ENCODE data around the gene CAMK1D. TPM values are rescaled to one million over a fixed set of nuclear protein-coding genes. Genes with fewer than 3 reads are reported as not detected.

Gene CAMK1D
- total RNA-seq, 4 donors from 2014 or later: 13.5 to 21.4 (median 15.7) TPM

DNA sequence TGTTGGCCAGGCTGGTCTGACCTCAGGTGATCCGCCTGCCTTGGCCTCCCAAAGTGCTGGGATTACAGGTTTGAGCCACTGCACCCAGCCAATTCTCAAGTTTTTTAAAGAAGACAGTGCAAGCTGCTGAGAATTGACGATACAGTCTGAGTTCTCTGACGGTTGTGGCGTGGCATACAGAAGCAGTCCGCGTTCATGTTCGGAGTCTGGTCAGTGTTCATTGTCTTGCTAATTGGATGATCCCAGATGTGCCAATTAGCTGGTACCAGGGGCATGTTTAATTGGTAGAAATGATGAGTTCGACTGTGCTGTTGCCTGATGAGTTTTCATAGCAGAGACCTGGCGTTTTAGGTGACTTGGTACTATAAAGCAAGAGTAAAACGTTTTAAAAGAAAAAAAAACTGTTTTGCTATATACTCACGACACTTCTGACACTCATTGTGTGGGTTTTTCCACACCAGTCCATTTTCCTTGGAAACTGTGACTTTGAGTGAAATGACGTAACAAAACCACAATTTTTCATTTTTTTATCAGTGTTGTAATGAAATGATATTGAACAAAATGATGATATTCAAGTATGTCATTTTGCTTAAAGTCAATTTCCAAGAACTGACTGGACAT lies 32.3 kb downstream of the CAMK1D start:
- H3K27ac ChIP-seq: no peak overlapping the region
- no peak for DNase-seq
- peaks cover 0 to 13% (median 3%) of the 10 kb centered on the region in 4 donors for H3K4me1 ChIP-seq
- no peaks in the 10 kb centered on the region for H3K9me3 ChIP-seq
- TF ChIP-seq POLR2AphosphoS5 (IDR thresholded peaks at IDR 0.05) (no peak), POLR2A (IDR thresholded peaks at IDR 0.05) (no peak), EP300 (IDR thresholded peaks at IDR 0.05; ENCODE audit: low read depth) (no peak)
- TF ChIP-seq, protein P1, sequence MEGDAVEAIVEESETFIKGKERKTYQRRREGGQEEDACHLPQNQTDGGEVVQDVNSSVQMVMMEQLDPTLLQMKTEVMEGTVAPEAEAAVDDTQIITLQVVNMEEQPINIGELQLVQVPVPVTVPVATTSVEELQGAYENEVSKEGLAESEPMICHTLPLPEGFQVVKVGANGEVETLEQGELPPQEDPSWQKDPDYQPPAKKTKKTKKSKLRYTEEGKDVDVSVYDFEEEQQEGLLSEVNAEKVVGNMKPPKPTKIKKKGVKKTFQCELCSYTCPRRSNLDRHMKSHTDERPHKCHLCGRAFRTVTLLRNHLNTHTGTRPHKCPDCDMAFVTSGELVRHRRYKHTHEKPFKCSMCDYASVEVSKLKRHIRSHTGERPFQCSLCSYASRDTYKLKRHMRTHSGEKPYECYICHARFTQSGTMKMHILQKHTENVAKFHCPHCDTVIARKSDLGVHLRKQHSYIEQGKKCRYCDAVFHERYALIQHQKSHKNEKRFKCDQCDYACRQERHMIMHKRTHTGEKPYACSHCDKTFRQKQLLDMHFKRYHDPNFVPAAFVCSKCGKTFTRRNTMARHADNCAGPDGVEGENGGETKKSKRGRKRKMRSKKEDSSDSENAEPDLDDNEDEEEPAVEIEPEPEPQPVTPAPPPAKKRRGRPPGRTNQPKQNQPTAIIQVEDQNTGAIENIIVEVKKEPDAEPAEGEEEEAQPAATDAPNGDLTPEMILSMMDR (IDR thresholded peaks at IDR 0.05): no peak
- 85 to 92% methylated on average over 6 to 12 of the region's 12 CpGs for WGBS, 2 donors (ENCODE audit: low coverage in 1 of 2)
- H3K27me3 ChIP-seq: no peaks in the 10 kb centered on the region
- no peaks in the 10 kb centered on the region for H3K36me3 ChIP-seq
- in situ Hi-C loops (cut with MboI; ENCODE audit: low pct_ligation_motif_present in 1 of 4, low pct_unique_long_range_greater_than_20kb in 1 of 4, low sequenced_read_pairs in 3 of 4) (no loop called here), intact Hi-C loops (cut with DNase I; ENCODE audit: low total_unique reads) (no loop called here)
- H3K4me3 ChIP-seq: no peak overlapping the region

GRCh38 chr10:12382157-12382548 lies 32.8 kb downstream of the CAMK1D start:
- TF ChIP-seq POLR2A (IDR thresholded peaks at IDR 0.05) (no peak), EP300 (IDR thresholded peaks at IDR 0.05; ENCODE audit: low read depth) (no peak), POLR2AphosphoS5 (IDR thresholded peaks at IDR 0.05) (no peak)
- TF ChIP-seq, protein P1 (IDR thresholded peaks at IDR 0.05): no peak
- Histone ChIP-seq H3K4me3 (no peak overlapping the region), H3K36me3 (no peaks in the 10 kb centered on the region), H3K27me3 (no peaks in the 10 kb centered on the region), H3K27ac (no peak overlapping the region), H3K4me1 (peaks cover 0 to 13% (median 3%) of the 10 kb centered on the region in 4 donors), H3K9me3 (no peaks in the 10 kb centered on the region)
- no peak for DNase-seq
- in situ Hi-C loops (cut with MboI; ENCODE audit: low pct_ligation_motif_present in 1 of 4, low pct_unique_long_range_greater_than_20kb in 1 of 4, low sequenced_read_pairs in 3 of 4) (no loop called here), intact Hi-C loops (cut with DNase I; ENCODE audit: low total_unique reads) (no loop called here)
- 78 to 90% methylated on average over 1 of the region's 1 CpG for WGBS, 2 donors (ENCODE audit: low coverage in 1 of 2)

DNA sequence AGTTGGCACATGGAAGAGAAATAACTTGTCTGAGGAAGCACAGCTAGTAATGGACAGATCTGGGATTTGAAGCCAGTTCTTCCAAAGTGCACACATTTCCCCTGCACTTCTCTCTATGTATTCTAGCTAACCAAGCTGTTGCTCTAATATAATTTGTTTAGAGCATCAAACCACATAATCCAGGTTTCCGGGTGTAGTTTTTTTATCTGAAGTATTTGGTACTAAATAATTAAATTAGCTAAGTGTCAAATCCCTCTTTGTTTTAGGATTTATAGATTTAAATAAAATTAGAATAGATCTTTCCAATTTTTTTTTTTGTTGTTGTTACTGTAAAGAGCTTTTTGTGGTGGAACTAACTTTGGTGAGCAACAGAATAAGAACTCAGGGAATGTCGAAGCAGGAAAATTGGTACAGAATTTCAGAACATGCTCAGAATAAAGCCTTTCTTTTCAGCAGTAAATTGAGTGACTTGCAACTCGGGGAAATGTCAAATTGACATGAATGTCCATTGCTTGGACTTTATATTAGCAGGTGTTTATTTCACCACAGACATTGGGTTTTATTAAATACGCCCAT lies 33.7 kb downstream of the CAMK1D start:
- TF ChIP-seq, protein P1 (IDR thresholded peaks at IDR 0.05): no peak
- TF ChIP-seq POLR2A (IDR thresholded peaks at IDR 0.05) (no peak), EP300 (IDR thresholded peaks at IDR 0.05; ENCODE audit: low read depth) (no peak), POLR2AphosphoS5 (IDR thresholded peaks at IDR 0.05) (no peak)
- intact Hi-C loops (cut with DNase I; ENCODE audit: low total_unique reads) (no loop called here), in situ Hi-C loops (cut with MboI; ENCODE audit: low pct_ligation_motif_present in 1 of 4, low pct_unique_long_range_greater_than_20kb in 1 of 4, low sequenced_read_pairs in 3 of 4) (no loop called here)
- H3K4me1 ChIP-seq: peaks cover 0 to 6% (median 0%) of the 10 kb centered on the region in 4 donors
- H3K36me3 ChIP-seq: no peaks in the 10 kb centered on the region
- H3K27me3 ChIP-seq: no peaks in the 10 kb centered on the region
- H3K9me3 ChIP-seq: no peaks in the 10 kb centered on the region
- DNase-seq: no peak
- no peak overlapping the region for H3K27ac ChIP-seq
- H3K4me3 ChIP-seq: no peak overlapping the region
- 85 to 86% methylated on average over 4 of the region's 4 CpGs for WGBS, 2 donors (ENCODE audit: low coverage in 1 of 2)

- no peaks in the 10 kb centered on the region for H3K27me3 ChIP-seq
- peaks cover 6 to 16% (median 10%) of the 10 kb centered on the region in 4 donors for H3K4me1 ChIP-seq
- H3K36me3 ChIP-seq: no peaks in the 10 kb centered on the region
- H3K4me3 ChIP-seq: no peak overlapping the region
- no peak for DNase-seq
- intact Hi-C loops (cut with DNase I; ENCODE audit: low total_unique reads) (no loop called here), in situ Hi-C loops (cut with MboI; ENCODE audit: low pct_ligation_motif_present in 1 of 4, low pct_unique_long_range_greater_than_20kb in 1 of 4, low sequenced_read_pairs in 3 of 4) (no loop called here)
- TF ChIP-seq EP300 (IDR thresholded peaks at IDR 0.05; ENCODE audit: low read depth): no peak
- TF ChIP-seq POLR2A (IDR thresholded peaks at IDR 0.05): no peak
- TF ChIP-seq, protein P1 (IDR thresholded peaks at IDR 0.05): no peak
- no peak for TF ChIP-seq POLR2AphosphoS5 (IDR thresholded peaks at IDR 0.05)
- H3K9me3 ChIP-seq: no peaks in the 10 kb centered on the region
- no peak overlapping the region for H3K27ac ChIP-seq
- 85 to 92% methylated on average over 2 of the region's 2 CpGs for WGBS, 2 donors (ENCODE audit: low coverage in 1 of 2)
Observed at GRCh38 chr10:12384906-12385305, 35.6 kb downstream of the CAMK1D start.
